Adipocyte (in vitro differentiated cells): Measurements from ENCODE around the gene LGMN.
"Not testable (repeated sequence)": the region's sequence is repeated elsewhere in the genome, so short reads cannot be mapped to it uniquely, and the experiment has no call there.

ENCODE experiments used
- DNase-seq: peaks from one replicate; pipeline ENCODE4 v3.0.0-alpha.2; 2015; ENCODE audit warnings: low read depth
- H3K27me3 ChIP-seq: replicated peaks from 2 replicates; pipeline ENCODE4 v1.7.0; 2013; ENCODE audit warnings: mild to moderate bottlenecking, low read length, moderate library complexity; ENCODE audit not compliant: control insufficient read depth, insufficient read depth
- H3K36me3 ChIP-seq: 2 replicates; pipeline ENCODE4 v1.7.0; 2013; ENCODE audit warnings: low read length, mild to moderate bottlenecking, moderate library complexity; ENCODE audit not compliant: control insufficient read depth, insufficient read depth, severe bottlenecking
- H3K4me1 ChIP-seq: 2 replicates; pipeline ENCODE4 v1.7.0; 2013; ENCODE audit warnings: mild to moderate bottlenecking, low read length, moderate library complexity; ENCODE audit not compliant: control insufficient read depth, insufficient read depth
- H3K4me3 ChIP-seq: 2 replicates; pipeline ENCODE4 v1.7.0; 2013; ENCODE audit warnings: mild to moderate bottlenecking, low read length, moderate library complexity
- H3K9ac ChIP-seq: 2 replicates; pipeline ENCODE4 v1.7.0; 2013; ENCODE audit warnings: mild to moderate bottlenecking, low read length, moderate library complexity
- H3K9me3 ChIP-seq: 2 replicates; pipeline ENCODE4 v1.7.0; 2013; ENCODE audit warnings: mild to moderate bottlenecking, low read length, moderate library complexity; ENCODE audit not compliant: control insufficient read depth

LGMN gene

DNA sequence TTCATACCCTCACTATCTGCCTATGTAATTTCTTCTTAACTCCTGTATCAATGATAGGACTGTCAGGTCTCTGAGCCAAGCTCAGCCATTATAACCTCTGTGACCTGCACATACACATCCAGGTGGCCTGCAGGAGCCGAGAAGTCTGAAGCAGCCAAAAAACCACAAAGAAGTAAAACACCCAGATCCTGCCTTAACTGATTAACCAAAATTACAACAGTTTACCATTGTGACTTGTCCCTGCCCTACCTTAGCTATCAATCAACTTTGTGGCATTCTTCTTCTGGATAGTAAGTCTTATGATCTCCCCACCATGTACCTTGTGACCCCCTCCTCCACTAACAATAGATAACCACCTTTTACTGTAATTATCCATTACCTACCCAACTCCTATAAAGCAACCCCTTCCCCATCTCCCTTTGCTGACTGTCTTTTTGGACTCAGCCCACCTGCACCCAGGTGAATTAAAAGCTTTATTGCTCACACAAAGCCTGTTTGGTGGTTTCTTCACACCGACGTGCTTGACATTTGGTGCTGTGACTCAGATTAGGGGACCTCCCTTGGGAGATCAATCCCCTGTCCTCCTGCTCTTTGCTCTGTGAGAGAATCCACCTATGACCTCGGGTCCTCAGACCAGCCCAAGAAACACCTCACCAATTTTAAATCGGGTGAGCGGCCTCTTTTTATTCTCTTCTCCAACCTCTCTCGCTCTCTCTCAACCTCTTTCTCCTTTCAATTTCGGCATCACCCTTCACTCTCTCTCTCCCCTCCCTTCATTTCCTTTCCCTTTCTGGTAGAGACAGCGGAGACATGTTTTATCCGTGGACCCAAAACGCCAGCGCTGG, 11.5 kb upstream of the LGMN start:
- Histone ChIP-seq H3K4me3 (no peak overlapping the region), H3K9me3 (no peaks in the 10 kb centered on the region), H3K4me1 (peaks cover 3% of the 10 kb centered on the region), H3K27me3 (peaks cover 17% of the 10 kb centered on the region), H3K9ac (no peak overlapping the region), H3K36me3 (no peaks in the 10 kb centered on the region)
- DNase-seq: no peak

DNA sequence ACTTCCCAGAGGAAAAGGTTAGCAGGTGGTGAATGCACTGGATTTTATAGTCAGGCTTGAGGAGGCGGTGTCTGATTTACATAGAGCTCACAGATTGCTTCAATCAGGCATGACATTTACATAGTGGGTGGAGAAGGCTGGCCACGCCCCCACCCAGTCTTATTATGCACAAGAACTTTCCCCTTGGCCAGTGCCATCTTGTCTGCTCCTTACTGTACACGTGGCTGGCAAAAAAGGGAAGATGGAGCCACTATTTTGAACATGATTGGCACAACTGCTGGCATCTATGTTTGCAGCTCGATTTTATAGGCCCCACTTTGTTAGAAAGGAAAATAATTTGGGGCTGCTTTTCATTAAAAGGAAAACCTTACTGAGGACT, 10.9 kb upstream of the LGMN start:
- Histone ChIP-seq H3K36me3 (no peaks in the 10 kb centered on the region), H3K9ac (no peak overlapping the region), H3K4me1 (peaks cover 3% of the 10 kb centered on the region), H3K9me3 (no peaks in the 10 kb centered on the region), H3K4me3 (no peak overlapping the region), H3K27me3 (peaks cover 17% of the 10 kb centered on the region)
- DNase-seq: no peak

GRCh38 chr14:92756446-92756845, 8.0 kb upstream of the LGMN start:
- H3K9ac ChIP-seq: no peak overlapping the region

DNA sequence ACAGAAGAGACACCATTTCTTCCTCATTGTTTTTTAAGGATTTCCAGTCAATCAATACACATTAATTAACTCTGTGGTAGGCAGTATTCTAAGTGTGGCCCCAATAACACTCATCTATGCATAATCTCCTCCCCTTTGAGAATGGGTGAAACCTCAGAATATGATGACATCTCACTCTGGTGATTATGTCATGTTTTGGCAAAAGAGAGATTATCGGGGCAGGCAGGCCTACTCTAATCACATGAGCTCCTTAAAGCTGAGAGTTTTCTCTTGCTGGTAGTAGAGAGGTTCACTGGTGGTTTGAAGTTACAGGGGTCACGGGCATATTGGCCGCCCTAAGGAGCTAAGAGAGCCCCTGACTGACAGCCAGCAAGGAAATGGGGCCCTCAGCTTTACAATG, 7.1 kb upstream of the LGMN start:
- no peak overlapping the region for H3K4me3 ChIP-seq
- H3K27me3 ChIP-seq: no peaks in the 10 kb centered on the region
- H3K4me1 ChIP-seq: peaks cover 3% of the 10 kb centered on the region
- no peaks in the 10 kb centered on the region for H3K9me3 ChIP-seq
- DNase-seq: no peak
- no peak overlapping the region for H3K9ac ChIP-seq
- no peaks in the 10 kb centered on the region for H3K36me3 ChIP-seq

More at GRCh38 chr14:92756446-92756845, 8.0 kb upstream of the LGMN start:
- Histone ChIP-seq H3K4me3 (no peak overlapping the region), H3K4me1 (peaks cover 3% of the 10 kb centered on the region), H3K27me3 (peaks cover 4% of the 10 kb centered on the region), H3K36me3 (no peaks in the 10 kb centered on the region), H3K9me3 (no peaks in the 10 kb centered on the region)
- DNase-seq: no peak

DNA sequence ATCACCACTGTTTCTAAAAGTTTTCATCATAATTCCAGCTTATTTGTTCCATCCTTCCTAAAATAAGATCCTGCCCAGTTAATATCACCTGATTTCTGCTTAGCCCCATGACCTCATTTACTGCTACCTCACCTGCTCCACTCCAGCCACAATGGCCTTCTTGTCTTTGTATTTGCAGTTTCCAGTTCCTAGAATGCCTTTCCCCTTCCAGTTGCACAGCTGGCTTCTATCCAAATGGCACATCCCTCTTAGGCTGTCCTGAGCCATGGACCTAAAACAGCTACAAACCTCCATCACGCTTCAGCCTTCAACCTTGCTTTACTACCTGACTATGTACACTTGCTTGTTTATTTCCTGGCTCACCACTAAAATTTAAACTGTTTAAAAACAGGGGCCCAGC, 6.5 kb upstream of the LGMN start:
- Histone ChIP-seq H3K4me3 (no peak overlapping the region), H3K9me3 (no peaks in the 10 kb centered on the region), H3K36me3 (no peaks in the 10 kb centered on the region), H3K27me3 (no peaks in the 10 kb centered on the region), H3K9ac (no peak overlapping the region), H3K4me1 (peaks cover 3% of the 10 kb centered on the region)
- DNase-seq: no peak

GRCh38 chr14:92753250-92753649, 4.8 kb upstream of the LGMN start:
- Histone ChIP-seq H3K4me3 (no peak overlapping the region), H3K27me3 (peaks cover 5% of the 10 kb centered on the region), H3K36me3 (no peaks in the 10 kb centered on the region), H3K9me3 (no peaks in the 10 kb centered on the region), H3K9ac (no peak overlapping the region), H3K4me1 (peaks cover 3% of the 10 kb centered on the region)
- DNase-seq: no peak

DNA sequence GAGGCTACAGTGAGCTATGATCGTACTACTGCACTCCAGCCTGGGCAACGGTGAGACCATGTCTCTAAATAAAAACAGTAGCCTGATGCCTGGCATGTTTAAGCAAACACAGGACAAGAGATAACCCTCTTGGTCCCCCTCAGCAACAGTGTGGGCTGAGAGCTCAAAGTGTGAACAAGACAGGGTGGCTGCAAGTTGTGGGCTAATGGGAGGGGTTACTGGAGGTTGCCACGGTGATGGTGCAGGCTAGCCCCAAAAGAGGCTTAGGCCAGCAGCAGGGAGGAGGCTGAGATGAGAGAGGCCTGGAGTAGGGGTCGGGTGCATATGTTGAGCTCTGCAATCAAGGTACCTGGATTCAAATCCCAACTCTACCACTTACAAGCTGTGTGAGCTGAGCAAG, 3.4 kb upstream of the LGMN start:
- H3K36me3 ChIP-seq: no peaks in the 10 kb centered on the region
- no peak for DNase-seq

GRCh38 chr14:92750994-92751400, 2.6 kb upstream of the LGMN start:
- peaks cover 9% of the 10 kb centered on the region for H3K4me1 ChIP-seq

More for the DNA sequence above, 3.4 kb upstream of the LGMN start:
- no peak overlapping the region for H3K9ac ChIP-seq
- peaks cover 5% of the 10 kb centered on the region for H3K27me3 ChIP-seq
- H3K4me3 ChIP-seq: no peak overlapping the region
- H3K4me1 ChIP-seq: peaks cover 3% of the 10 kb centered on the region
- no peaks in the 10 kb centered on the region for H3K9me3 ChIP-seq

GRCh38 chr14:92750222-92750728, 1.8 kb upstream of the LGMN start:
- not testable (repeated sequence) for H3K4me1 ChIP-seq, H3K9me3 ChIP-seq, H3K4me3 ChIP-seq, H3K27me3 ChIP-seq, H3K9ac ChIP-seq, H3K36me3 ChIP-seq, DNase-seq

More at GRCh38 chr14:92750994-92751400, 2.6 kb upstream of the LGMN start:
- Histone ChIP-seq H3K36me3 (no peaks in the 10 kb centered on the region), H3K9ac (no peak overlapping the region), H3K4me3 (no peak overlapping the region), H3K9me3 (no peaks in the 10 kb centered on the region), H3K27me3 (peaks cover 5% of the 10 kb centered on the region)
- DNase-seq: no peak

- Histone ChIP-seq H3K4me1 (peaks cover 5% of the 10 kb centered on the region), H3K4me3 (peak overlapping the region; percentile 96), H3K36me3 (peaks cover 2% of the 10 kb centered on the region), H3K9me3 (no peaks in the 10 kb centered on the region), H3K9ac (peak overlapping the region; percentile 88), H3K27me3 (peaks cover 5% of the 10 kb centered on the region)
- DNase-seq: peak; percentile 58
Measured at GRCh38 chr14:92747701-92748258, 647 bp downstream of the LGMN start.

DNA sequence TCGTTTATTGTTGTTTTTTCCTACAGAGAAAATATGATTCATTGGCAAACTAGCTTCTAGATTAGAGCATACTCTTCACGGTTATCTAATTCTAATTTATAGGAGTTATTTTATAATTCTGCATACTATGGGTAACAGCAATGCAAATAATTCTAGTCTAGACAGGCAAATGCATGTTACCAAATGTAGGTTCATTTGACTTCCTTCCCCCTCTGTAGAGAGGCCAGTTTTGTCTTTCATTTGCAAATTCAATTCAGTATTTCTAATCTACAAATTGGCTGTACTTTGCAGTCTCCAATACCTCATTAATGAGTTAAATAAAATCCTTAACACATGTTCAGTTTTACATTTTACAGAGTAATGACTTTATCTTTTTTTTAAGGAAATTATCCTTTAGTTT, 4.2 kb downstream of the LGMN start:
- Histone ChIP-seq H3K4me1 (peaks cover 5% of the 10 kb centered on the region), H3K4me3 (no peak overlapping the region), H3K9ac (no peak overlapping the region), H3K27me3 (no peaks in the 10 kb centered on the region), H3K9me3 (no peaks in the 10 kb centered on the region), H3K36me3 (peaks cover 18% of the 10 kb centered on the region)
- DNase-seq: peak; percentile 13
